Measurements from ENCODE around the gene C9orf50.

DNA sequence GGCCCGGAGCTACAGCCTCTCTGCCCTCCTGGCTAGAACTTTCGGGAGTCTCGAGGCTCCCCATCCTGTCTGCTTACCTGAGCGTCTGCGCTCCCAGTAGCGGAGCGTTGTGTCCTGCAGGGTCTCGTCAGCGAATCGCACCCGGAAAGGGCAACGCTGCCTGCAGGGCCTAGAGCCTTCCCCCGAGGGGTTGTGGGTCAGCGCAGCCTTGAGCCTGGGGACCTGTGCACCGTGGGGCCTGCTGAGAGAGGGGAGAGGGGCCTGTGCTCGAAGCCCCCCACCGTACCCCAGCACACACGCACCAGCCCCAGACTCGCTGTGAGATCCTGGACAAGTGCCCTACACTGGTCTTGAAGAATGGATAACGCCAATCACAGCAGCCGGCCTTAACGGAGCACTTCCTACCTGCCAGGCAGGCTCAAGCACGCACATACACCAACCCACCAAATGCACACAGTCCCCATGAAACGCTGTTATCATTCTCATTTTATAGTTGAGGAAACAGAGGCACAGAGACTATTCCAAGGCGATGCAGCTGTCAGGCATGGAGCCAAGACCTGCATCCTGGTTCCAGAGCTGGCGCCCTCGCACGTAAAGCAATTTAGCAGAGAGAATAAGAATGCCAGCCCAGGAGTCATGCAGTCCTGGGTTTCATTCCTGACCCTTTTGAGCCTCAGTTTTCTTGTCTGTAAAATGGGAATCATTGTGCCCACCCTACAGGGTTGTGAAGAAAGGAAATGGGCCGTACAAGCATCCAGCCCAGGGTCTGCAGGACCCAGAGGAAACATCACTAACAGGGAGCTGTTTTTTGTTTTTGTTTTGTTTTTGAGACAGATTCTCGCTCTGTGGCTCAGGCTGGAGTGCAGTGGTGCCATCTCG, 5.3 kb downstream of the C9orf50 start:
- no peak for TF ChIP-seq POLR2A (IDR thresholded peaks at IDR 0.05; ENCODE audit: low read depth)
- TF ChIP-seq, protein P1, sequence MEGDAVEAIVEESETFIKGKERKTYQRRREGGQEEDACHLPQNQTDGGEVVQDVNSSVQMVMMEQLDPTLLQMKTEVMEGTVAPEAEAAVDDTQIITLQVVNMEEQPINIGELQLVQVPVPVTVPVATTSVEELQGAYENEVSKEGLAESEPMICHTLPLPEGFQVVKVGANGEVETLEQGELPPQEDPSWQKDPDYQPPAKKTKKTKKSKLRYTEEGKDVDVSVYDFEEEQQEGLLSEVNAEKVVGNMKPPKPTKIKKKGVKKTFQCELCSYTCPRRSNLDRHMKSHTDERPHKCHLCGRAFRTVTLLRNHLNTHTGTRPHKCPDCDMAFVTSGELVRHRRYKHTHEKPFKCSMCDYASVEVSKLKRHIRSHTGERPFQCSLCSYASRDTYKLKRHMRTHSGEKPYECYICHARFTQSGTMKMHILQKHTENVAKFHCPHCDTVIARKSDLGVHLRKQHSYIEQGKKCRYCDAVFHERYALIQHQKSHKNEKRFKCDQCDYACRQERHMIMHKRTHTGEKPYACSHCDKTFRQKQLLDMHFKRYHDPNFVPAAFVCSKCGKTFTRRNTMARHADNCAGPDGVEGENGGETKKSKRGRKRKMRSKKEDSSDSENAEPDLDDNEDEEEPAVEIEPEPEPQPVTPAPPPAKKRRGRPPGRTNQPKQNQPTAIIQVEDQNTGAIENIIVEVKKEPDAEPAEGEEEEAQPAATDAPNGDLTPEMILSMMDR (IDR thresholded peaks at IDR 0.05) = no peak
- no peak for TF ChIP-seq POLR2AphosphoS5 (IDR thresholded peaks at IDR 0.05)
- TF ChIP-seq EP300 (IDR thresholded peaks at IDR 0.05) = no peak
